ENCODE measurements around the gene PER3. TPM values are rescaled to one million over a fixed set of nuclear protein-coding genes. Genes with fewer than 3 reads are reported as not detected.

PER3 gene
- total and polyA plus RNA-seq, 4 donors: 4.4 to 49.0 (median 15.1) TPM

- Histone ChIP-seq H3K27me3 (ENCODE audit: control insufficient read depth in 1 of 2, insufficient read depth in 2 of 2, low read length in 1 of 2) (no peaks in the 10 kb centered on the region), H3K4me3 (ENCODE audit: low read length in 2 of 2) (no peak overlapping the region), H3K36me3 (ENCODE audit: control insufficient read depth in 1 of 2, insufficient read depth in 2 of 2, low read length in 1 of 2) (no peaks in the 10 kb centered on the region), H3K4me1 (ENCODE audit: control insufficient read depth in 1 of 2, insufficient read depth in 2 of 2, low read length in 2 of 2) (no peaks in the 10 kb centered on the region), H3K27ac (ENCODE audit: low read depth in 1 of 2, low read length in 2 of 2) (no peak overlapping the region), H3K9me3 (ENCODE audit: control insufficient read depth, low read length) (no peaks in the 10 kb centered on the region)
- intact Hi-C loops (cut with DNase I): no loop called here
- ATAC-seq (ENCODE audit: low FRiP score): no peak
- DNase-seq: no peak
- WGBS, 2 donors: 84 to 90% methylated on average over 15 of the region's 15 CpGs
Measured at GRCh38 chr1:7850786-7851185, 66.7 kb downstream of the PER3 start.

- Histone ChIP-seq H3K9me3 (ENCODE audit: control insufficient read depth, low read length) (no peaks in the 10 kb centered on the region), H3K4me1 (ENCODE audit: control insufficient read depth in 1 of 2, insufficient read depth in 2 of 2, low read length in 2 of 2) (no peaks in the 10 kb centered on the region), H3K36me3 (ENCODE audit: control insufficient read depth in 1 of 2, insufficient read depth in 2 of 2, low read length in 1 of 2) (no peaks in the 10 kb centered on the region), H3K4me3 (ENCODE audit: low read length in 2 of 2) (no peak within 1 kb of the TSS), H3K27ac (ENCODE audit: low read depth in 1 of 2, low read length in 2 of 2) (no peak within 1 kb of the TSS), H3K27me3 (ENCODE audit: control insufficient read depth in 1 of 2, insufficient read depth in 2 of 2, low read length in 1 of 2) (no peaks in the 10 kb centered on the region)
- ATAC-seq (ENCODE audit: low FRiP score): no peak
- WGBS, 2 donors: 61 to 67% methylated on average over 10 of the region's 10 CpGs
- intact Hi-C loops (cut with DNase I): no loop called here
- no peak for DNase-seq
Measured at GRCh38 chr1:7852804-7853683, 69.0 kb downstream of the PER3 start, which contains the start of gene UTS2. TSS of gene UTS2 (minus strand) at chr1:7853065. CDS start at chr1:7853003, 62 bp downstream.

- DNase-seq (no peak), ATAC-seq (ENCODE audit: low FRiP score) (no peak)
- intact Hi-C loops (cut with DNase I): no loop called here
- Histone ChIP-seq H3K27ac (ENCODE audit: low read depth in 1 of 2, low read length in 2 of 2) (no peak overlapping the region), H3K27me3 (ENCODE audit: control insufficient read depth in 1 of 2, insufficient read depth in 2 of 2, low read length in 1 of 2) (no peaks in the 10 kb centered on the region), H3K4me3 (ENCODE audit: low read length in 2 of 2) (no peak overlapping the region), H3K36me3 (ENCODE audit: control insufficient read depth in 1 of 2, insufficient read depth in 2 of 2, low read length in 1 of 2) (no peaks in the 10 kb centered on the region), H3K9me3 (ENCODE audit: control insufficient read depth, low read length) (no peaks in the 10 kb centered on the region), H3K4me1 (ENCODE audit: control insufficient read depth in 1 of 2, insufficient read depth in 2 of 2, low read length in 2 of 2) (no peaks in the 10 kb centered on the region)
- WGBS, 2 donors: 87% methylated on average over 7 of the region's 7 CpGs
Measured at GRCh38 chr1:7853684-7854026, 69.6 kb downstream of the PER3 start.

- WGBS, 2 donors: 43 to 67% methylated on average over 15 of the region's 15 CpGs
- no peaks in the 10 kb centered on the region for H3K4me1 ChIP-seq (ENCODE audit: control insufficient read depth in 1 of 2, insufficient read depth in 2 of 2, low read length in 2 of 2)
- ATAC-seq (ENCODE audit: low FRiP score): no peak
Measured at GRCh38 chr1:7856345-7856744, 72.3 kb downstream of the PER3 start.

DNA sequence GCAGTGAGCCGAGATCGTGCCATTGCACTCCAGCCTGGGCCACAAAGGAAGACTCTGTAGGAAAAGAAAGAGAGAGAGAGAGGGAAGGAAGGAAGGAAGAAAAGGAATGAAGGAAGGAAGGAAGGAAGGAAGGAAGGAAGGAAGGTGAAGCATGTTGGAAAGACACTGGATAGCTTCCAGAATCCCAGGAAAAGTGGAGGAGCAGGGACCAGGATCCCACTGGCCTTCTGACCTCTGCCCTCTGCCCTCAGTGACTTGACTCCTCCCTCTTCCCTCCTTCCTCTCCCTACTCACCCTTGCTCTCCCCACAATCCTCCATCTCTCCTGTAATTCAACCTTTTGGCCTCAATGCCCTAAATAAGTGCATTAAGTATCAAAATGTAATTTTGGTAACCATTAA, 72.9 kb downstream of the PER3 start:
- Histone ChIP-seq H3K27me3 (ENCODE audit: control insufficient read depth in 1 of 2, insufficient read depth in 2 of 2, low read length in 1 of 2) (no peaks in the 10 kb centered on the region), H3K9me3 (ENCODE audit: control insufficient read depth, low read length) (no peaks in the 10 kb centered on the region), H3K4me1 (ENCODE audit: control insufficient read depth in 1 of 2, insufficient read depth in 2 of 2, low read length in 2 of 2) (no peaks in the 10 kb centered on the region), H3K4me3 (ENCODE audit: low read length in 2 of 2) (no peak overlapping the region), H3K27ac (ENCODE audit: low read depth in 1 of 2, low read length in 2 of 2) (no peak overlapping the region), H3K36me3 (ENCODE audit: control insufficient read depth in 1 of 2, insufficient read depth in 2 of 2, low read length in 1 of 2) (no peaks in the 10 kb centered on the region)
- ATAC-seq (ENCODE audit: low FRiP score) (no peak), DNase-seq (no peak)
- 63 to 67% methylated on average over 2 of the region's 2 CpGs for WGBS, 2 donors
- intact Hi-C loops (cut with DNase I): no loop called here

More at GRCh38 chr1:7856345-7856744, 72.3 kb downstream of the PER3 start:
- intact Hi-C loops (cut with DNase I): no loop called here
- Histone ChIP-seq H3K27me3 (ENCODE audit: control insufficient read depth in 1 of 2, insufficient read depth in 2 of 2, low read length in 1 of 2) (no peaks in the 10 kb centered on the region), H3K36me3 (ENCODE audit: control insufficient read depth in 1 of 2, insufficient read depth in 2 of 2, low read length in 1 of 2) (no peaks in the 10 kb centered on the region), H3K27ac (ENCODE audit: low read depth in 1 of 2, low read length in 2 of 2) (no peak overlapping the region), H3K9me3 (ENCODE audit: control insufficient read depth, low read length) (no peaks in the 10 kb centered on the region), H3K4me3 (ENCODE audit: low read length in 2 of 2) (no peak overlapping the region)
- no peak for DNase-seq

DNA sequence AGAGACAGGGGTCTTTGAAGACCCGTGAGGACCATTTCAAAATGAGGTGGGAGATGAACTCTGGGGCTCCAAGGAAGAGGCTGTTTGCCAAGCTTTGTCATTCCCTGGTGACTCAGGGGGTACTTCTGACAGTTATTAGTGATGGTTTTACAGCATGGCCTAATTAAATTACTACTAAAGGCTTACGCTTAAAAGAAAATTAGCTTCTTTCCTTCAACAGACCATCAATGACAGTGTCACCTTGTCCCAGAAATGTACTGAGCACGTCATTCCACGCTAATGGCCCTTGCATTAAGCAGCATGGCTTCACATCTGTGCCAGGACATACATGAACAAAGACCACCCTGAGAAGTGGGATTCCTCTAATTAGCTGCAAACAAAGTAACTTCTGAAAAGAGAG, 73.9 kb downstream of the PER3 start:
- no peak for DNase-seq

GRCh38 chr1:7859406-7859805, 75.3 kb downstream of the PER3 start:
- H3K27ac ChIP-seq (ENCODE audit: low read depth in 1 of 2, low read length in 2 of 2): no peak overlapping the region
- H3K27me3 ChIP-seq (ENCODE audit: control insufficient read depth in 1 of 2, insufficient read depth in 2 of 2, low read length in 1 of 2): no peaks in the 10 kb centered on the region
- WGBS, 2 donors: 91 to 94% methylated on average over 7 of the region's 7 CpGs
- intact Hi-C loops (cut with DNase I): no loop called here
- no peak overlapping the region for H3K4me3 ChIP-seq (ENCODE audit: low read length in 2 of 2)
- no peaks in the 10 kb centered on the region for H3K9me3 ChIP-seq (ENCODE audit: control insufficient read depth, low read length)
- no peaks in the 10 kb centered on the region for H3K36me3 ChIP-seq (ENCODE audit: control insufficient read depth in 1 of 2, insufficient read depth in 2 of 2, low read length in 1 of 2)
- no peak for ATAC-seq (ENCODE audit: low FRiP score)
- H3K4me1 ChIP-seq (ENCODE audit: control insufficient read depth in 1 of 2, insufficient read depth in 2 of 2, low read length in 2 of 2): no peaks in the 10 kb centered on the region
- no peak for DNase-seq

More for the DNA sequence above, 73.9 kb downstream of the PER3 start:
- ATAC-seq (ENCODE audit: low FRiP score): no peak
- no peaks in the 10 kb centered on the region for H3K27me3 ChIP-seq (ENCODE audit: control insufficient read depth in 1 of 2, insufficient read depth in 2 of 2, low read length in 1 of 2)
- no peak overlapping the region for H3K4me3 ChIP-seq (ENCODE audit: low read length in 2 of 2)
- H3K9me3 ChIP-seq (ENCODE audit: control insufficient read depth, low read length): no peaks in the 10 kb centered on the region
- intact Hi-C loops (cut with DNase I): no loop called here
- no peak overlapping the region for H3K27ac ChIP-seq (ENCODE audit: low read depth in 1 of 2, low read length in 2 of 2)
- H3K36me3 ChIP-seq (ENCODE audit: control insufficient read depth in 1 of 2, insufficient read depth in 2 of 2, low read length in 1 of 2): no peaks in the 10 kb centered on the region
- no peaks in the 10 kb centered on the region for H3K4me1 ChIP-seq (ENCODE audit: control insufficient read depth in 1 of 2, insufficient read depth in 2 of 2, low read length in 2 of 2)
- WGBS, 2 donors: 74 to 84% methylated on average over 4 of the region's 4 CpGs

- Histone ChIP-seq H3K27me3 (ENCODE audit: control insufficient read depth in 1 of 2, insufficient read depth in 2 of 2, low read length in 1 of 2) (no peaks in the 10 kb centered on the region), H3K4me3 (ENCODE audit: low read length in 2 of 2) (no peak overlapping the region), H3K4me1 (ENCODE audit: control insufficient read depth in 1 of 2, insufficient read depth in 2 of 2, low read length in 2 of 2) (no peaks in the 10 kb centered on the region), H3K27ac (ENCODE audit: low read depth in 1 of 2, low read length in 2 of 2) (no peak overlapping the region), H3K9me3 (ENCODE audit: control insufficient read depth, low read length) (no peaks in the 10 kb centered on the region), H3K36me3 (ENCODE audit: control insufficient read depth in 1 of 2, insufficient read depth in 2 of 2, low read length in 1 of 2) (no peaks in the 10 kb centered on the region)
- intact Hi-C loops (cut with DNase I): no loop called here
- ATAC-seq (ENCODE audit: low FRiP score) (no peak), DNase-seq (no peak)
- 81 to 88% methylated on average over 9 of the region's 9 CpGs for WGBS, 2 donors
Measured at GRCh38 chr1:7860130-7860529, 76.0 kb downstream of the PER3 start.

DNA sequence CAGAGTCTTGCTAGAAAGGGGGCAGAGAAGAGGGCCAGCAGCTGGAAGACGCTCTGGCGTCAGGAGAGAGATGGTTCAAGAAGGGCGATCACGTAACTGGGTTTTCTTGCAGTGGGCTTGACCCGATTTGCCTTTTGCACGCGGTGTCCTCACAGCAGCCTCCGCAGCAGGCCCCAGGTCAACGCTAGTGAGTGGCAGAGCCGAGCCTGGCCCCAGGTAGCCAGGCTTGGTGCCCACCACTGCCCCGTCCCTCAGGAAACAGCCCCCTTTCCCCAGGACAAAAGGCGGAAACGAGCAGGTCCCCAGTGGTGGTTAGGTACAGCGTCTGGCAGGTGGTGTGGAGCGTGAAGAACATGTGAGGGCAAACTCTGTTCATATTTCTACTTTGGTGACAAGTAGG, 77.4 kb downstream of the PER3 start:
- H3K27me3 ChIP-seq (ENCODE audit: control insufficient read depth in 1 of 2, insufficient read depth in 2 of 2, low read length in 1 of 2): no peaks in the 10 kb centered on the region
- no peak for ATAC-seq (ENCODE audit: low FRiP score)
- intact Hi-C loops (cut with DNase I): no loop called here
- H3K36me3 ChIP-seq (ENCODE audit: control insufficient read depth in 1 of 2, insufficient read depth in 2 of 2, low read length in 1 of 2): no peaks in the 10 kb centered on the region
- no peak overlapping the region for H3K27ac ChIP-seq (ENCODE audit: low read depth in 1 of 2, low read length in 2 of 2)
- no peaks in the 10 kb centered on the region for H3K4me1 ChIP-seq (ENCODE audit: control insufficient read depth in 1 of 2, insufficient read depth in 2 of 2, low read length in 2 of 2)
- DNase-seq: no peak
- H3K4me3 ChIP-seq (ENCODE audit: low read length in 2 of 2): no peak overlapping the region
- H3K9me3 ChIP-seq (ENCODE audit: control insufficient read depth, low read length): no peaks in the 10 kb centered on the region
- WGBS, 2 donors: 94% methylated on average over 15 of the region's 15 CpGs

Data from aorta (tissue), 5 donors.